HCT116 (cell line): ENCODE data around the gene SLC25A51. TPM values are rescaled to one million over a fixed set of nuclear protein-coding genes. Genes with fewer than 3 reads are reported as not detected.

ENCODE experiments used
- ATAC-seq: fragments of 200-7000 bp; cut with Tn5 transposase; 2 replicates; pipeline ENCODE4 v1.9.1; 2020; ENCODE audit warnings: mild to moderate bottlenecking, moderate library complexity
- BruUV-seq: library from RNA; stranded (reverse); fragments of 400-500 nt; replicated peaks from 2 replicates; lab custom pipeline; 2021; lab: Mats Ljungman, UMichigan
- CTCF ChIA-PET: fragments of 300-600 bp; sonication (Branson Sonifier 250); formaldehyde crosslinking; loops from one replicate; lab custom pipeline; 2021; ENCODE audit warnings: antibody characterized with exemption; lab: Charles Lee
- POLR2A ChIA-PET: fragments of 300-600, 350-600 bp; sonication (Branson Sonifier 250); formaldehyde crosslinking; loops from one replicate; lab custom pipeline; 2021; ENCODE audit warnings: antibody characterized with exemption; lab: Charles Lee
- RAD21 ChIA-PET, 2 experiments: fragments of 300-600 bp; sonication (Branson Sonifier 250); formaldehyde crosslinking; loops; one replicate each; lab custom pipeline; 2023; ENCODE audit warnings: low total read pairs in 2 of 2; ENCODE audit not compliant: uncharacterized antibody in 2 of 2, unreplicated experiment in 2 of 2, low non-redundant PET in 1 of 2; lab: Charles Lee
- DNase-seq: peaks from one replicate; pipeline ENCODE4 v3.0.0-alpha.2; 2010; ENCODE audit warnings: low read depth, low spot score
- H2AFZ ChIP-seq: fragments of 200-600 bp; shearing (Covaris generic), sonication (generic); 2 replicates; pipeline ENCODE4 v1.6.1; 2017; ENCODE audit warnings: low read depth, mixed run types, mixed read lengths, antibody characterized with exemption, low read length; ENCODE audit not compliant: poor library complexity, severe bottlenecking
- H3K27ac ChIP-seq: 2 replicates; pipeline ENCODE4 v1.5.1; 2012; ENCODE audit warnings: low read depth, low read length
- H3K27me3 ChIP-seq: fragments of 200-600 bp; sonication (generic); 2 replicates; pipeline ENCODE4 v1.6.1; 2016; ENCODE audit warnings: mixed run types, low read length, mixed read lengths; ENCODE audit not compliant: insufficient read depth
- H3K36me3 ChIP-seq, 2 experiments: fragments of 200-500 bp in 1 of 2; fragments of 200-600 bp in 1 of 2; sonication (Bioruptor generic) in 1 of 2; sonication (generic) in 1 of 2; 2 replicates each; pipeline versions ENCODE4 v1.5.1 to v1.6.1; 2014 to 2016; ENCODE audit warnings: low read length in 2 of 2, inconsistent platforms in 1 of 2, mixed read lengths in 1 of 2, mixed run types in 1 of 2; ENCODE audit not compliant: insufficient read depth in 2 of 2, control insufficient read depth in 1 of 2
- H3K4me1 ChIP-seq, 2 experiments: fragments of 200-600 bp in 1 of 2; sonication (generic) in 1 of 2; 2 replicates each; pipeline versions ENCODE4 v1.5.1 to v1.6.1; 2012 to 2017; ENCODE audit warnings: low read length in 2 of 2, inconsistent platforms in 1 of 2, mild to moderate bottlenecking in 1 of 2, mixed read lengths in 1 of 2, mixed run types in 1 of 2, moderate library complexity in 1 of 2; ENCODE audit not compliant: insufficient read depth in 2 of 2, control insufficient read depth in 1 of 2
- H3K4me2 ChIP-seq: fragments of 200-600 bp; sonication (generic); 2 replicates; pipeline ENCODE4 v1.6.1; 2017; ENCODE audit warnings: mixed run types, low read length, mixed read lengths
- H3K4me3 ChIP-seq, 2 experiments: fragments of 200-600 bp in 1 of 2; sonication (generic) in 1 of 2; replicated peaks in 1 of 2; 2 replicates each; pipeline ENCODE4 v1.5.1; 2011 to 2016; ENCODE audit warnings: low read length in 2 of 2, control low read depth in 1 of 2, low read depth in 1 of 2, mild to moderate bottlenecking in 1 of 2, mixed read lengths in 1 of 2, mixed run types in 1 of 2
- H3K79me2 ChIP-seq: fragments of 200-600 bp; sonication (generic); 2 replicates; pipeline ENCODE4 v1.6.1; 2017; ENCODE audit warnings: mild to moderate bottlenecking, mixed run types, low read length, moderate library complexity, mixed read lengths; ENCODE audit not compliant: insufficient read depth
- H3K9ac ChIP-seq: fragments of 200-600 bp; sonication (generic); 2 replicates; pipeline ENCODE4 v1.6.1; 2016; ENCODE audit warnings: low read length, mixed read lengths
- H3K9me2 ChIP-seq: fragments of 200-600 bp; sonication (generic), shearing (Covaris generic); 2 replicates; pipeline ENCODE4 v1.6.1; 2017; ENCODE audit warnings: mixed run types, mild to moderate bottlenecking, moderate library complexity; ENCODE audit not compliant: insufficient read depth
- H3K9me3 ChIP-seq, 2 experiments: fragments of 200-500 bp in 1 of 2; fragments of 200-600 bp in 1 of 2; sonication (Bioruptor generic) in 1 of 2; sonication (generic) in 1 of 2; 2 replicates each; pipeline ENCODE4 v1.6.1; 2014 to 2017; ENCODE audit warnings: low read length in 2 of 2, mixed read lengths in 2 of 2, inconsistent platforms in 1 of 2, low read depth in 1 of 2, mild to moderate bottlenecking in 1 of 2, mixed run types in 1 of 2, moderate library complexity in 1 of 2; ENCODE audit not compliant: control insufficient read depth in 1 of 2, insufficient read depth in 1 of 2
- H4K20me1 ChIP-seq: fragments of 200-600 bp; sonication (generic), shearing (Covaris generic); 2 replicates; pipeline ENCODE4 v1.6.1; 2017; ENCODE audit warnings: mixed run types, mild to moderate bottlenecking, moderate library complexity; ENCODE audit not compliant: insufficient read depth
- ATF3 ChIP-seq: IDR thresholded peaks from 2 replicates; pipeline ENCODE4 v1.6.1; 2012
- CBX3 ChIP-seq: IDR thresholded peaks from 2 replicates; pipeline ENCODE4 v1.6.1; 2012; ENCODE audit warnings: low read depth
- CEBPB ChIP-seq: IDR thresholded peaks from 2 replicates; pipeline ENCODE4 v1.6.1; 2012; ENCODE audit warnings: low read depth
- ELF1 ChIP-seq: IDR thresholded peaks from 2 replicates; pipeline ENCODE4 v1.6.1; 2012; ENCODE audit warnings: low read depth, borderline replicate concordance
- EZH2 ChIP-seq: fragments of 200-600 bp; sonication (generic); IDR thresholded peaks from 2 replicates; pipeline ENCODE4 v1.6.1; 2017; ENCODE audit warnings: antibody characterized with exemption, mixed run types
- EZH2phosphoT487 ChIP-seq: fragments of 200-600 bp; IDR thresholded peaks from 2 replicates; pipeline ENCODE4 v1.6.1; 2018; ENCODE audit warnings: antibody characterized with exemption, borderline replicate concordance
- FOSL1 ChIP-seq: IDR thresholded peaks from 2 replicates; pipeline ENCODE4 v1.6.1; 2012; ENCODE audit warnings: low read depth
- MAX ChIP-seq: IDR thresholded peaks from 2 replicates; pipeline ENCODE4 v1.6.1; 2012
- RAD21 ChIP-seq: IDR thresholded peaks from 2 replicates; pipeline ENCODE4 v1.6.1; 2012; ENCODE audit warnings: low read depth, mild to moderate bottlenecking
- REST ChIP-seq: IDR thresholded peaks from 2 replicates; pipeline ENCODE4 v1.6.1; 2012; ENCODE audit warnings: low read depth
- SIN3A ChIP-seq: IDR thresholded peaks from 2 replicates; pipeline ENCODE4 v1.6.1; 2012; ENCODE audit warnings: low read depth
- SP1 ChIP-seq: IDR thresholded peaks from 2 replicates; pipeline ENCODE4 v1.6.1; 2012; ENCODE audit warnings: low read depth
- SRF ChIP-seq: IDR thresholded peaks from 2 replicates; pipeline ENCODE4 v1.6.1; 2012; ENCODE audit warnings: low read depth
- YY1 ChIP-seq: IDR thresholded peaks from 2 replicates; pipeline ENCODE4 v1.6.1; 2011; ENCODE audit warnings: low read length, low read depth, moderate library complexity, mild to moderate bottlenecking; ENCODE audit not compliant: insufficient replicate concordance; ENCODE audit errors: extremely low read depth
- ZBTB33 ChIP-seq: IDR thresholded peaks from 2 replicates; pipeline ENCODE4 v1.6.1; 2011; ENCODE audit warnings: mild to moderate bottlenecking, low read length, moderate library complexity; ENCODE audit not compliant: insufficient replicate concordance; ENCODE audit errors: extremely low read depth
- intact Hi-C: fragments of 100-400 bp; cut with micrococcal nuclease; formaldehyde crosslinking; loops from 2 replicates; pipeline ENCODE4 v1.10.0; 2022
- total RNA-seq: library from RNA; stranded (reverse); gene quantifications from one replicate; pipeline ENCODE4 v1.2.1, GENCODE V29; 2021; ENCODE audit not compliant: unreplicated experiment

The SLC25A51 gene
- total RNA-seq, 1 experiment from 2014 or later: 27.3 TPM

GRCh38 chr9:37927132-37927531, 23.2 kb upstream of the SLC25A51 start (continued):
- no peak for TF ChIP-seq EZH2
- TF ChIP-seq SIN3A: no peak
- TF ChIP-seq REST: no peak
- TF ChIP-seq CEBPB: no peak
- TF ChIP-seq FOSL1: no peak
- TF ChIP-seq, all 23 proteins: peak for 0

GRCh38 chr9:37926737-37927118, 22.8 kb upstream of the SLC25A51 start:
- ATAC-seq: no peak

More at GRCh38 chr9:37926737-37927118, 22.8 kb upstream of the SLC25A51 start:
- intact Hi-C loops: loop anchor here (5.0 kb wide), 1 partner anchor 161 kb away; no protein-coding TSS in a partner anchor
- no peak overlapping the region for H3K4me3 ChIP-seq
- peak overlapping the region; percentile 78 for H3K4me2 ChIP-seq
- H3K9ac ChIP-seq: no peak overlapping the region; the same call in 1 of the 2 replicates
- CTCF ChIA-PET: no interaction called here
- H3K9me3 ChIP-seq: no peaks in the 10 kb centered on the region
- BruUV-seq: no TSS peak
- H2AFZ ChIP-seq: no peak overlapping the region
- DNase-seq: no peak
- H3K9me2 ChIP-seq: no peaks in the 10 kb centered on the region
- peaks cover 46 to 62% of the 10 kb centered on the region in 2 experiments for H3K4me1 ChIP-seq
- POLR2A ChIA-PET: no interaction called here
- peak overlapping the region; percentile 13; the same call in 1 of the 2 replicates for H3K27ac ChIP-seq
- H3K27me3 ChIP-seq: no peaks in the 10 kb centered on the region
- H4K20me1 ChIP-seq: no peaks in the 10 kb centered on the region
- TF ChIP-seq YY1 (no peak), ELF1 (no peak), MAX (no peak), ZBTB33 (no peak), SRF (no peak), CEBPB (no peak), REST (no peak), SP1 (no peak), EZH2phosphoT487 (no peak), CBX3 (no peak), SIN3A (no peak), ATF3 (no peak), FOSL1 (no peak), RAD21 (no peak)
- TF ChIP-seq, all 23 proteins: peak for 0
- Histone ChIP-seq H3K79me2 (peaks cover 11% of the 10 kb centered on the region; the same call in 1 of the 2 replicates), H3K36me3 (no peaks in the 10 kb centered on the region)
- RAD21 ChIA-PET: no interaction called here
